ENCODE measurements around the gene HOXA9. TPM values are rescaled to one million over a fixed set of nuclear protein-coding genes. Genes with fewer than 3 reads are reported as not detected.

HOXA9 gene
- polyA plus RNA-seq, 2 of the 4 experiments (the other 2 are of a cell fraction) = 1.4 TPM

DNA sequence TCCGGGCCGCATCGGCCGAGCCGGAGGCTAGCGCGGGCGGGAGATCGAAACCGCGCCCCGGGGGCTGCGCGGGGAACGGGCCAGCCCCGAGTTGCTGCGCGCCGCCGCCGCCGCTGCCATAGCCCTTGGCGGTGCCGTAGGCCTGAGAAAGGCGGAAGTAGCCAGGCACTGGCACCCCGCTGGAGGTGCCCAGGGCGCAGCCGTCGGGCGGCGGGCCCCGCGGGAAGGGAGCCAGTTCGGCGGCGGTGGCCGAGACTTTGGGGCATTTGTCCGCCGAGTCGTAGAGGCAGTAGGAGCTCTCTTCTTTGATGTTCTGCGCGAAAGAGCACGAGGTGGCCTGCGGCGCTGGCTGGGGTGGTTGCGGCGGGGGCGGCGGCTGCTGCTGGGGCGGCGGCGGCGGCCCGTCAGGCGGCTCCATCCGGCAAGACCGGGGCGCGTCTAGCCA lies 8.2 kb upstream of the HOXA9 start:
- FAIRE-seq = no peak
- H3K27ac ChIP-seq = peak overlapping the region; percentile 88 to 90
- CTCF ChIA-PET = interaction anchor here (1.3 to 6.1 kb wide), 4 partner anchors 8 to 22 kb away, joined by 3 to 47 read pairs (median 4); no protein-coding TSS in a partner anchor
- peak overlapping the region; percentile 54 for H3K4me3 ChIP-seq
- WGBS (ENCODE audit: missing lambda C conversion rate) = 95% methylated on average over 15 of the region's 59 CpGs
- TF ChIP-seq FOSL2 (IDR thresholded peaks at IDR 0.05) (no peak), FOSL2 (CRISPR knock-in tag; IDR thresholded peaks at IDR 0.05) (no peak), NFE2L2 (conservative IDR thresholded peaks at IDR 0.05; ENCODE audit: low read length) (no peak), POLR2A (IDR thresholded peaks at IDR 0.05; ENCODE audit: low read length) (peak; percentile 27)
- TF ChIP-seq, protein P1, sequence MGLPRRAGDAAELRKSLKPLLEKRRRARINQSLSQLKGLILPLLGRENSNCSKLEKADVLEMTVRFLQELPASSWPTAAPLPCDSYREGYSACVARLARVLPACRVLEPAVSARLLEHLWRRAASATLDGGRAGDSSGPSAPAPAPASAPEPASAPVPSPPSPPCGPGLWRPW (IDR thresholded peaks at IDR 0.05) = no peak
- TF ChIP-seq, protein P2, sequence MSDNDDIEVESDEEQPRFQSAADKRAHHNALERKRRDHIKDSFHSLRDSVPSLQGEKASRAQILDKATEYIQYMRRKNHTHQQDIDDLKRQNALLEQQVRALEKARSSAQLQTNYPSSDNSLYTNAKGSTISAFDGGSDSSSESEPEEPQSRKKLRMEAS (IDR thresholded peaks at IDR 0.05) = 0 out of 2 replicates have a peak, but pooled peaks have one; percentile 15
- no peaks in the 10 kb centered on the region for H3K9me3 ChIP-seq
- peaks cover 4% of the 10 kb centered on the region; the same call in 1 of the 3 replicates for H3K4me1 ChIP-seq
- POLR2A ChIA-PET = interaction anchor here (1.1 kb wide), 1 partner anchor 59 kb away, joined by 4 read pairs; no protein-coding TSS in a partner anchor
- H3K4me2 ChIP-seq = peak overlapping the region; percentile 74
- peak; percentile 36 to 51; a peak in 4 of 6 replicates for ATAC-seq
- DNase-seq (ENCODE audit: low read depth in 1 of 2, low spot score in 1 of 2) = no peak

DNA sequence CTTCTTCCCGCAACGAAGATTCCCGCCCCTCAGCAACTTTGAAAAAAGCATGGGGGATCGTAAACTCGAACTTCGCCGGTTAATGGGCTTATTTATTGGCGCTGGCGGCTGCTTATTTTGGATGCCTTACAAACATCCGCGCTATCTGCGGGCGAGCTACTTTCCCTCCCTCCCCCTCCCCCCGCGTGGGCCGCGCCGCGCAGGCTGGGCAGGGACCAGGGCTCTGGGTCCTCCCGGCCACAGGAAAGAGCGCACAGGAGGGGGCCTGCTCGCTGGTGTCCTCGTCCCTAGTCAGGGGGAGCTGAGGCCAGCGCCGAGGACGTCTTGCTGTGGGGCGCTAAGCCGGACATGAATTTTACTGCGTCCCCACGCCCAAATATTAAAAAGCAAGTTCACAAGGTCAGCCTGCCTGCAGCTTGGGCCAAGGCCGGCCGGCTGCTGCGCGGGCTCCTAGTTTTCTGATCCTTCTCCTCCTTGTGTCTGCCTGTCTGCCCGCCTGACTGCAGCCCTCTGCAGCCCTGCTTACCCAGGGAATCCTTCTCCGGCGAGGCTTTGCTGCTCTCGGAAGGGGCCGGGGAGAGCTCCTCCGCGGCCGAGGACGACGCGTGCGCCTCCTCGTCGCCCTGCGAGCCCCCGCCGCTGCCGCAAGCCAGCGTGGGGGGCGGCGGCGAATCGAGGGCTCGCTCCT lies 7.6 kb upstream of the HOXA9 start:
- DNase-seq (ENCODE audit: low read depth in 1 of 2, low spot score in 1 of 2) (peak in 1 of 2 experiments; percentile 40), FAIRE-seq (no peak), ATAC-seq (peak; percentile 36 to 45; a peak in 5 of 6 replicates)
- ChIA-PET CTCF (interaction anchor here (1.3 to 6.1 kb wide), 4 partner anchors 9 to 22 kb away, joined by 3 to 47 read pairs (median 4); no protein-coding TSS in a partner anchor), POLR2A (interaction anchor here (1.1 kb wide), 1 partner anchor 59 kb away, joined by 4 read pairs; no protein-coding TSS in a partner anchor)
- peak overlapping the region; percentile 88 to 90 for H3K27ac ChIP-seq
- H3K4me2 ChIP-seq = peak overlapping the region; percentile 74
- TF ChIP-seq HOXB5 (CRISPR knock-in tag; IDR thresholded peaks at IDR 0.05) (no peak), JUN (IDR thresholded peaks at IDR 0.05) (peak in 1 of 2 experiments; percentile 39; a peak in 1 of 5 replicates), PHF8 (IDR thresholded peaks at IDR 0.05; ENCODE audit: borderline replicate concordance, low read depth) (no peak), NFE2L2 (conservative IDR thresholded peaks at IDR 0.05; ENCODE audit: low read length) (no peak), CBX8 (IDR thresholded peaks at IDR 0.05) (no peak)
- TF ChIP-seq, protein P3, sequence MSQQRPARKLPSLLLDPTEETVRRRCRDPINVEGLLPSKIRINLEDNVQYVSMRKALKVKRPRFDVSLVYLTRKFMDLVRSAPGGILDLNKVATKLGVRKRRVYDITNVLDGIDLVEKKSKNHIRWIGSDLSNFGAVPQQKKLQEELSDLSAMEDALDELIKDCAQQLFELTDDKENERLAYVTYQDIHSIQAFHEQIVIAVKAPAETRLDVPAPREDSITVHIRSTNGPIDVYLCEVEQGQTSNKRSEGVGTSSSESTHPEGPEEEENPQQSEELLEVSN (IDR thresholded peaks at IDR 0.05; ENCODE audit: borderline replicate concordance, low read depth) = no peak; the same call in 1 of the 2 replicates
- TF ChIP-seq, protein P4, sequence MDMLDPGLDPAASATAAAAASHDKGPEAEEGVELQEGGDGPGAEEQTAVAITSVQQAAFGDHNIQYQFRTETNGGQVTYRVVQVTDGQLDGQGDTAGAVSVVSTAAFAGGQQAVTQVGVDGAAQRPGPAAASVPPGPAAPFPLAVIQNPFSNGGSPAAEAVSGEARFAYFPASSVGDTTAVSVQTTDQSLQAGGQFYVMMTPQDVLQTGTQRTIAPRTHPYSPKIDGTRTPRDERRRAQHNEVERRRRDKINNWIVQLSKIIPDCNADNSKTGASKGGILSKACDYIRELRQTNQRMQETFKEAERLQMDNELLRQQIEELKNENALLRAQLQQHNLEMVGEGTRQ (IDR thresholded peaks at IDR 0.05) = no peak
- peak overlapping the region; percentile 54 for H3K4me3 ChIP-seq
- 67% methylated on average over 32 of the region's 58 CpGs for WGBS (ENCODE audit: missing lambda C conversion rate)
- no peaks in the 10 kb centered on the region for H3K9me3 ChIP-seq
- peaks cover 4% of the 10 kb centered on the region; the same call in 1 of the 3 replicates for H3K4me1 ChIP-seq

DNA sequence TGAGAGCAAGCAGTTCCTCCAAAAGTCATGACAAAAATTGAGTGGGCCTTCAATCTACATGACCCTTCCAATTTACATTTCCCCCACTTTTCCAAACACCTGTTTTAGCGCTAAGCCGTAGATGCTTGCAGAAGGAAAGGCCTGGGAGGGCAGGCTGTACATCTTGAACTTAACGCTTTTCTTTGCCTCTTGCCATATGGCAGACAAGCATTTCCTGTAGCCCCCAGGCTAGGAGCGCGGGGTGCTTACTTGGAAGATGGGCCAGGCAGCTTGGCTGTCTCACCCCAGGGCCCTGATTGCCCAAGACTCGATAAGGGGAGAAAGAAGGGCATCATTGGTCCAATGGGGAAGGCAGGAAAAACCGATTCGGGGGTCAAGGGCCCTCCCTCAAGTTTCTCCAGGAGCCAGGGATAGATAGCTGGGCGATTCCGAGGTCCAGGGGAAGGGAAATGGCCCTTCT lies 7.0 kb upstream of the HOXA9 start:
- WGBS (ENCODE audit: missing lambda C conversion rate) = 78% methylated on average over 10 of the region's 10 CpGs
- H3K27ac ChIP-seq = peak overlapping the region; percentile 88 to 90
- TF ChIP-seq FOXS1 (CRISPR knock-in tag; IDR thresholded peaks at IDR 0.05) (no peak), CBX2 (IDR thresholded peaks at IDR 0.05; ENCODE audit: borderline replicate concordance, low read depth) (no peak), PHF8 (IDR thresholded peaks at IDR 0.05; ENCODE audit: borderline replicate concordance, low read depth) (no peak), NFE2L2 (conservative IDR thresholded peaks at IDR 0.05; ENCODE audit: low read length) (no peak), TP53 (CRISPR knock-in tag; IDR thresholded peaks at IDR 0.05) (no peak), ZSCAN20 (CRISPR knock-in tag; IDR thresholded peaks at IDR 0.05) (no peak), MYC (IDR thresholded peaks at IDR 0.05; ENCODE audit: borderline replicate concordance, low read length) (no peak), ESRRA (IDR thresholded peaks at IDR 0.05; ENCODE audit: borderline replicate concordance, low read length) (no peak), EP300 (IDR thresholded peaks at IDR 0.05) (no peak), ZFP36 (IDR thresholded peaks at IDR 0.05; ENCODE audit: borderline replicate concordance, partially characterized antibody) (no peak), RAD21 (conservative IDR thresholded peaks at IDR 0.05 in 1 of 2, IDR thresholded peaks at IDR 0.05 in 1 of 2) (no peak), RCOR1 (IDR thresholded peaks at IDR 0.05; ENCODE audit: low read depth, low read length) (no peak)
- TF ChIP-seq, protein P5, sequence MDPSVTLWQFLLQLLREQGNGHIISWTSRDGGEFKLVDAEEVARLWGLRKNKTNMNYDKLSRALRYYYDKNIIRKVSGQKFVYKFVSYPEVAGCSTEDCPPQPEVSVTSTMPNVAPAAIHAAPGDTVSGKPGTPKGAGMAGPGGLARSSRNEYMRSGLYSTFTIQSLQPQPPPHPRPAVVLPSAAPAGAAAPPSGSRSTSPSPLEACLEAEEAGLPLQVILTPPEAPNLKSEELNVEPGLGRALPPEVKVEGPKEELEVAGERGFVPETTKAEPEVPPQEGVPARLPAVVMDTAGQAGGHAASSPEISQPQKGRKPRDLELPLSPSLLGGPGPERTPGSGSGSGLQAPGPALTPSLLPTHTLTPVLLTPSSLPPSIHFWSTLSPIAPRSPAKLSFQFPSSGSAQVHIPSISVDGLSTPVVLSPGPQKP (IDR thresholded peaks at IDR 0.05; ENCODE audit: low read depth, low read length) = no peak
- TF ChIP-seq, protein P6, sequence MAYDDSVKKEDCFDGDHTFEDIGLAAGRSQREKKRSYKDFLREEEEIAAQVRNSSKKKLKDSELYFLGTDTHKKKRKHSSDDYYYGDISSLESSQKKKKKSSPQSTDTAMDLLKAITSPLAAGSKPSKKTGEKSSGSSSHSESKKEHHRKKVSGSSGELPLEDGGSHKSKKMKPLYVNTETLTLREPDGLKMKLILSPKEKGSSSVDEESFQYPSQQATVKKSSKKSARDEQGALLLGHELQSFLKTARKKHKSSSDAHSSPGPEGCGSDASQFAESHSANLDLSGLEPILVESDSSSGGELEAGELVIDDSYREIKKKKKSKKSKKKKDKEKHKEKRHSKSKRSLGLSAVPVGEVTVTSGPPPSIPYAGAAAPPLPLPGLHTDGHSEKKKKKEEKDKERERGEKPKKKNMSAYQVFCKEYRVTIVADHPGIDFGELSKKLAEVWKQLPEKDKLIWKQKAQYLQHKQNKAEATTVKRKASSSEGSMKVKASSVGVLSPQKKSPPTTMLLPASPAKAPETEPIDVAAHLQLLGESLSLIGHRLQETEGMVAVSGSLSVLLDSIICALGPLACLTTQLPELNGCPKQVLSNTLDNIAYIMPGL (CRISPR knock-in tag; IDR thresholded peaks at IDR 0.05; ENCODE audit: borderline replicate concordance) = no peak
- TF ChIP-seq, protein P7, sequence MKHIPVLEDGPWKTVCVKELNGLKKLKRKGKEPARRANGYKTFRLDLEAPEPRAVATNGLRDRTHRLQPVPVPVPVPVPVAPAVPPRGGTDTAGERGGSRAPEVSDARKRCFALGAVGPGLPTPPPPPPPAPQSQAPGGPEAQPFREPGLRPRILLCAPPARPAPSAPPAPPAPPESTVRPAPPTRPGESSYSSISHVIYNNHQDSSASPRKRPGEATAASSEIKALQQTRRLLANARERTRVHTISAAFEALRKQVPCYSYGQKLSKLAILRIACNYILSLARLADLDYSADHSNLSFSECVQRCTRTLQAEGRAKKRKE (CRISPR knock-in tag; IDR thresholded peaks at IDR 0.05; ENCODE audit: low read depth) = no peak
- TF ChIP-seq, protein P2 (IDR thresholded peaks at IDR 0.05) = no peak

More for the DNA sequence above, 7.0 kb upstream of the HOXA9 start:
- ChIA-PET POLR2A (interaction anchor here (1.1 kb wide), 1 partner anchor 58 kb away, joined by 4 read pairs; no protein-coding TSS in a partner anchor), CTCF (interaction anchor here (1.3 to 6.1 kb wide), 3 partner anchors 9 to 23 kb away, joined by 4 to 47 read pairs (median 5); no protein-coding TSS in a partner anchor)
- Histone ChIP-seq H3K4me2 (peak overlapping the region; percentile 74), H3K4me3 (peak overlapping the region; percentile 54), H3K9me3 (no peaks in the 10 kb centered on the region), H3K4me1 (peaks cover 4% of the 10 kb centered on the region; the same call in 1 of the 3 replicates)
- DNase-seq (ENCODE audit: low read depth in 1 of 2, low spot score in 1 of 2) = no peak
- ATAC-seq = no peak
- no peak for FAIRE-seq

Data from A549 (cell line).